H9 (cell line): ENCODE measurements around the gene NOCT. TPM values are rescaled to one million over a fixed set of nuclear protein-coding genes. Genes with fewer than 3 reads are reported as not detected.
A peak's percentile ranks its signal among the peaks of the same experiment; 100 is the strongest.

Experiments
- DNase-seq: peaks from one replicate; pipeline ENCODE4 v3.0.0-alpha.2; 2017
- H2AFZ ChIP-seq: one replicate; pipeline ENCODE4 v1.6.1; 2013; ENCODE audit warnings: mild to moderate bottlenecking, low read length, control low read depth, moderate library complexity
- H2AK5ac ChIP-seq: 2 replicates; pipeline ENCODE4 v1.6.1; 2013; ENCODE audit warnings: low read length, control low read depth, mixed read lengths; ENCODE audit not compliant: insufficient read length
- H2BK120ac ChIP-seq: one replicate; pipeline ENCODE4 v1.6.1; 2013; ENCODE audit warnings: low read depth, mild to moderate bottlenecking, low read length, control low read depth, inconsistent platforms; ENCODE audit not compliant: poor library complexity, severe bottlenecking
- H2BK12ac ChIP-seq: 2 replicates; pipeline ENCODE4 v1.6.1; 2013; ENCODE audit warnings: low read length, control low read depth, mixed read lengths, low read depth; ENCODE audit not compliant: insufficient read length
- H2BK15ac ChIP-seq: 2 replicates; pipeline ENCODE4 v1.6.1; 2013; ENCODE audit warnings: low read depth, low read length, control low read depth
- H2BK20ac ChIP-seq: one replicate; pipeline ENCODE4 v1.6.1; 2013; ENCODE audit warnings: low read depth, mild to moderate bottlenecking, low read length, control low read depth, inconsistent platforms; ENCODE audit not compliant: poor library complexity, severe bottlenecking
- H2BK5ac ChIP-seq: 2 replicates; pipeline ENCODE4 v1.6.1; 2013; ENCODE audit warnings: low read length, control low read depth, mixed read lengths; ENCODE audit not compliant: insufficient read length
- H3K14ac ChIP-seq: 2 replicates; pipeline ENCODE4 v1.6.1; 2013; ENCODE audit warnings: low read length, control low read depth; ENCODE audit not compliant: insufficient read depth
- H3K18ac ChIP-seq: 2 replicates; pipeline ENCODE4 v1.6.1; 2013; ENCODE audit warnings: low read depth, mild to moderate bottlenecking, mixed read lengths, low read length, control low read depth; ENCODE audit not compliant: insufficient read length
- H3K23ac ChIP-seq: 2 replicates; pipeline ENCODE4 v1.6.1; 2013; ENCODE audit warnings: low read length, control low read depth, mixed read lengths, low read depth; ENCODE audit not compliant: insufficient read length
- H3K23me2 ChIP-seq: 2 replicates; pipeline ENCODE4 v1.6.1; 2013; ENCODE audit warnings: low read depth, mild to moderate bottlenecking, mixed read lengths, low read length, control low read depth; ENCODE audit not compliant: insufficient read length, poor library complexity, severe bottlenecking
- H3K27ac ChIP-seq: 2 replicates; pipeline ENCODE4 v1.5.1; 2013; ENCODE audit warnings: low read length, control low read depth, mixed read lengths, low read depth; ENCODE audit not compliant: insufficient read length
- H3K27me3 ChIP-seq: 2 replicates; pipeline ENCODE4 v1.6.1; 2013; ENCODE audit warnings: low read length, control low read depth, inconsistent platforms; ENCODE audit not compliant: insufficient read depth
- H3K4ac ChIP-seq: 2 replicates; pipeline ENCODE4 v1.6.1; 2013; ENCODE audit warnings: low read depth, mild to moderate bottlenecking, control low read depth, inconsistent platforms, low read length, moderate library complexity
- H3K4me1 ChIP-seq: 2 replicates; pipeline ENCODE4 v1.6.1; 2013; ENCODE audit warnings: low read length, control low read depth, inconsistent platforms; ENCODE audit not compliant: insufficient read depth
- H3K4me2 ChIP-seq: 2 replicates; pipeline ENCODE4 v1.6.1; 2013; ENCODE audit warnings: low read length, control low read depth, mixed read lengths; ENCODE audit not compliant: insufficient read length, insufficient read depth
- H3K56ac ChIP-seq: 2 replicates; pipeline ENCODE4 v1.6.1; 2013; ENCODE audit warnings: low read depth, mild to moderate bottlenecking, mixed read lengths, low read length, control low read depth; ENCODE audit not compliant: insufficient read length
- H3K79me1 ChIP-seq: 2 replicates; pipeline ENCODE4 v1.6.1; 2013; ENCODE audit warnings: low read depth, mild to moderate bottlenecking, moderate library complexity, low read length, control low read depth, inconsistent platforms; ENCODE audit not compliant: insufficient read depth, poor library complexity, severe bottlenecking
- H3K79me2 ChIP-seq: 2 replicates; pipeline ENCODE4 v1.6.1; 2013; ENCODE audit warnings: low read length, control low read depth, inconsistent platforms; ENCODE audit not compliant: insufficient read depth
- H3K9ac ChIP-seq: 2 replicates; pipeline ENCODE4 v1.6.1; 2013; ENCODE audit warnings: low read length, control low read depth, mixed read lengths; ENCODE audit not compliant: insufficient read length; ENCODE audit errors: extremely low read depth
- H3K9me3 ChIP-seq: one replicate; pipeline ENCODE4 v1.6.1; 2013; ENCODE audit warnings: low read depth, low read length, inconsistent platforms; ENCODE audit not compliant: control insufficient read depth
- H3T11ph ChIP-seq: one replicate; pipeline ENCODE4 v1.6.1; 2013; ENCODE audit warnings: mild to moderate bottlenecking, low read length, control low read depth, inconsistent platforms
- H4K20me1 ChIP-seq: one replicate; pipeline ENCODE4 v1.6.1; 2013; ENCODE audit not compliant: control insufficient read depth, insufficient read length, insufficient read depth
- H4K5ac ChIP-seq: 2 replicates; pipeline ENCODE4 v1.6.1; 2013; ENCODE audit warnings: low read depth, mild to moderate bottlenecking, mixed read lengths, low read length, control low read depth; ENCODE audit not compliant: insufficient read length
- H4K8ac ChIP-seq: replicated peaks from 2 replicates; pipeline ENCODE4 v1.6.1; 2013; ENCODE audit warnings: low read length, control low read depth, mixed read lengths, low read depth; ENCODE audit not compliant: insufficient read length
- H4K91ac ChIP-seq: 2 replicates; pipeline ENCODE4 v1.6.1; 2013; ENCODE audit warnings: low read depth, mild to moderate bottlenecking, moderate library complexity, mixed read lengths, low read length, control low read depth; ENCODE audit not compliant: insufficient read length
- H3K27ac Mint-ChIP-seq, 3 experiments: 2 replicates in 2 of 3; 3 replicates in 1 of 3; pipeline ENCODE4 v1.8.0; 2020 to 2021; ENCODE audit warnings: mixed read lengths in 3 of 3, mild to moderate bottlenecking in 1 of 3, moderate library complexity in 1 of 3
- H3K27me3 Mint-ChIP-seq: 2 replicates; pipeline ENCODE4 v1.8.0; 2021; ENCODE audit warnings: low read depth, mild to moderate bottlenecking, moderate library complexity, mixed read lengths
- H3K36me3 Mint-ChIP-seq, 3 experiments: 2 replicates in 2 of 3; 3 replicates in 1 of 3; pipeline ENCODE4 v1.8.0; 2020 to 2021; ENCODE audit warnings: low read depth in 3 of 3, mixed read lengths in 3 of 3; ENCODE audit not compliant: insufficient read depth in 1 of 3
- H3K4me1 Mint-ChIP-seq, 2 experiments: 2 replicates each; pipeline ENCODE4 v1.8.0; 2020; ENCODE audit warnings: mixed read lengths in 2 of 2
- H3K4me3 Mint-ChIP-seq, 2 experiments: 2 replicates in 1 of 2; 3 replicates in 1 of 2; pipeline ENCODE4 v1.8.0; 2020 to 2021; ENCODE audit warnings: mild to moderate bottlenecking in 2 of 2, mixed read lengths in 2 of 2, moderate library complexity in 1 of 2
- H3K9me3 Mint-ChIP-seq, 2 experiments: 2 replicates in 1 of 2; 3 replicates in 1 of 2; pipeline ENCODE4 v1.8.0; 2020; ENCODE audit warnings: mild to moderate bottlenecking in 2 of 2, mixed read lengths in 2 of 2, moderate library complexity in 1 of 2
- CTCF ChIP-seq: fragments of 200-600 bp; sonication (generic); conservative IDR thresholded peaks from 3 replicates; pipeline ENCODE4 v1.8.0; 2021; ENCODE audit warnings: antibody characterized with exemption, mild to moderate bottlenecking
- WGBS: extraction: QIAGEN DNeasy Blood & Tissue Kit; methylation state at CpG from one replicate; pipeline ENCODE4 v1.1.7; 2013; ENCODE audit warnings: missing lambda C conversion rate, low lambda C conversion rate, mixed read lengths; ENCODE audit not compliant: insufficient read length; ENCODE audit errors: extremely low coverage; 5-methylcytosine and 5-hydroxymethylcytosine counted together
- total RNA-seq: library from RNA; stranded (reverse); gene quantifications from 2 replicates; pipeline ENCODE4 v1.2.1, GENCODE V29; 2021

Gene NOCT
- total RNA-seq, 1 experiment from 2014 or later = 37.3 TPM

- H3K4me1 Mint-ChIP-seq = peaks cover 19 to 20% of the 10 kb centered on the region in 2 experiments
- Histone ChIP-seq H3K9ac (peak overlapping the region; percentile 65), H3K79me1 (no peaks in the 10 kb centered on the region), H3K4ac (no peak overlapping the region), H2AFZ (no peak overlapping the region), H3K4me2 (peak overlapping the region; percentile 97), H4K20me1 (no peaks in the 10 kb centered on the region), H2BK20ac (no peak overlapping the region), H4K91ac (no peak overlapping the region), H4K5ac (no peak overlapping the region), H2BK120ac (no peak overlapping the region), H3K27ac (peak overlapping the region; percentile 49), H3K9me3 (no peaks in the 10 kb centered on the region), H3K18ac (peak overlapping the region; percentile 59), H2BK15ac (no peak overlapping the region), H3K4me1 (no peaks in the 10 kb centered on the region), H2AK5ac (no peak overlapping the region), H3K14ac (peak overlapping the region; percentile 83), H3K79me2 (peaks cover 10% of the 10 kb centered on the region; the same call in 1 of the 2 replicates), H2BK5ac (no peak overlapping the region), H3K23me2 (peaks cover 11% of the 10 kb centered on the region), H3K23ac (no peak overlapping the region), H2BK12ac (no peak overlapping the region), H3K56ac (no peak overlapping the region), H3K27me3 (no peaks in the 10 kb centered on the region), H4K8ac (no peak overlapping the region), H3T11ph (no peak overlapping the region)
- no peaks in the 10 kb centered on the region for H3K9me3 Mint-ChIP-seq
- no CpG with 5 or more reads among the region's 68 CpGs for WGBS
- H3K27ac Mint-ChIP-seq = peak overlapping the region; percentile 98 to 100 (median 99)
- peak; percentile 85 for DNase-seq
- 0 out of 7 replicates have a peak, but pooled peaks cover 0 to 3% (median 0%) of the 10 kb centered on the region in 3 experiments for H3K36me3 Mint-ChIP-seq
- peak overlapping the region; percentile 97 to 99 for H3K4me3 Mint-ChIP-seq
- TF ChIP-seq CTCF = peak; percentile 42; the same call in 2 of the 3 replicates
- H3K27me3 Mint-ChIP-seq = no peaks in the 10 kb centered on the region; the same call in 1 of the 2 replicates
These were observed 68.6 kb downstream of the NOCT start for GRCh38 chr4:139083956-139084803.
